ENCODE results near the gene BBIP1. TPM values are rescaled to one million over a fixed set of nuclear protein-coding genes. Genes with fewer than 3 reads are reported as not detected.

The BBIP1 gene
- total and polyA plus RNA-seq, 3 donors from 2014 or later = 41.8 to 202 (median 57.7) TPM

GRCh38 chr10:110857265-110858171 is 61.5 kb downstream of the BBIP1 start:
- TF ChIP-seq POLR2A (IDR thresholded peaks at IDR 0.05) = no peak
- H3K4me1 ChIP-seq = peaks cover 38% of the 10 kb centered on the region
- no peaks in the 10 kb centered on the region for H3K27me3 ChIP-seq
- 39 to 49% methylated on average over 12 of the region's 12 CpGs for WGBS, 2 donors
- intact Hi-C loops (cut with DNase I; ENCODE audit: low total_unique reads) = no loop called here
- DNase-seq = no peak
- H3K36me3 ChIP-seq (ENCODE audit: low read depth, missing control alignments) = no peaks in the 10 kb centered on the region
- no peak overlapping the region for H3K27ac ChIP-seq
- no peak overlapping the region for H3K4me3 ChIP-seq
- H3K9me3 ChIP-seq = no peaks in the 10 kb centered on the region

DNA sequence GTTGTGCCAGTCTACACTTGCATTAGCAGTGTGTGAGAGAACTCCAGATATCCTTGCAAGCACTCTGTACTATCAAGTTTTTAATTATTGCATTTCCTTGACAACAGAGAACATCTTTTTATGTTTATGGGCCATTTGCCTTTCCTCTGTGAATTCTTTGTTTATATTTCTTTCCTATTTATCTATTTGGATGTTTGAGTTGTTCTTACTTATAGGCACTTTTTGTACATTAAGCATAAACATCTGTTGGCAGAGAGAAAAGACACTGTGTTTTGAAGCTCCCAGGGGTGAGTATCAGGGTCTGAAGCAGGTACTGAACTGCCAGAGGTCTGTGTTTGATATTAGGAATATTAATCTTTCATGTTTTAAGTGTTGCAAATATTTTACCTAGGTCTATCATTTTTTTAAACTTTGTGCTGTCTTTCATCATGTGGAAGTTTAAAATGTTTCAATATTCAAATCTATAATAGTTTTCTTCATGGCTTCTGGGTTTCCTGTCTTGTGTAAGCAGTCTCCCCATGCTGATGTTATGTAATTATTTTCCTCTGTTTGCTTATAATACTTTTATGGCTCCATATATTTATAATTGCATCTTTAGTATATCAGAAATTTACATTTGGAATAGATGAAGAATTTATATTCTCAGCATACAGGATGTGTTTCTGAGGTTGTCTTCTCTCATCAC is 64.9 kb downstream of the BBIP1 start:
- Histone ChIP-seq H3K27me3 (no peaks in the 10 kb centered on the region), H3K36me3 (ENCODE audit: low read depth, missing control alignments) (no peaks in the 10 kb centered on the region), H3K4me1 (peaks cover 25% of the 10 kb centered on the region), H3K4me3 (no peak overlapping the region), H3K27ac (no peak overlapping the region), H3K9me3 (no peaks in the 10 kb centered on the region)
- no peak for DNase-seq
- TF ChIP-seq, protein P1, sequence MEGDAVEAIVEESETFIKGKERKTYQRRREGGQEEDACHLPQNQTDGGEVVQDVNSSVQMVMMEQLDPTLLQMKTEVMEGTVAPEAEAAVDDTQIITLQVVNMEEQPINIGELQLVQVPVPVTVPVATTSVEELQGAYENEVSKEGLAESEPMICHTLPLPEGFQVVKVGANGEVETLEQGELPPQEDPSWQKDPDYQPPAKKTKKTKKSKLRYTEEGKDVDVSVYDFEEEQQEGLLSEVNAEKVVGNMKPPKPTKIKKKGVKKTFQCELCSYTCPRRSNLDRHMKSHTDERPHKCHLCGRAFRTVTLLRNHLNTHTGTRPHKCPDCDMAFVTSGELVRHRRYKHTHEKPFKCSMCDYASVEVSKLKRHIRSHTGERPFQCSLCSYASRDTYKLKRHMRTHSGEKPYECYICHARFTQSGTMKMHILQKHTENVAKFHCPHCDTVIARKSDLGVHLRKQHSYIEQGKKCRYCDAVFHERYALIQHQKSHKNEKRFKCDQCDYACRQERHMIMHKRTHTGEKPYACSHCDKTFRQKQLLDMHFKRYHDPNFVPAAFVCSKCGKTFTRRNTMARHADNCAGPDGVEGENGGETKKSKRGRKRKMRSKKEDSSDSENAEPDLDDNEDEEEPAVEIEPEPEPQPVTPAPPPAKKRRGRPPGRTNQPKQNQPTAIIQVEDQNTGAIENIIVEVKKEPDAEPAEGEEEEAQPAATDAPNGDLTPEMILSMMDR (IDR thresholded peaks at IDR 0.05) = no peak
- TF ChIP-seq POLR2A (IDR thresholded peaks at IDR 0.05) = no peak
- intact Hi-C loops (cut with DNase I; ENCODE audit: low total_unique reads) = no loop called here

- peak; percentile 10 for DNase-seq
- no peak for TF ChIP-seq POLR2A (IDR thresholded peaks at IDR 0.05)
- TF ChIP-seq, protein P1 (IDR thresholded peaks at IDR 0.05) = no peak
- H3K4me3 ChIP-seq = no peak overlapping the region
- peaks cover 21% of the 10 kb centered on the region for H3K4me1 ChIP-seq
- intact Hi-C loops (cut with DNase I; ENCODE audit: low total_unique reads) = no loop called here
- no peaks in the 10 kb centered on the region for H3K9me3 ChIP-seq
- no peaks in the 10 kb centered on the region for H3K36me3 ChIP-seq (ENCODE audit: low read depth, missing control alignments)
- WGBS, 2 donors = 63 to 66% methylated on average over 4 of the region's 4 CpGs
- no peak overlapping the region for H3K27ac ChIP-seq
- H3K27me3 ChIP-seq = no peaks in the 10 kb centered on the region
These were observed 66.0 kb downstream of the BBIP1 start for GRCh38 chr10:110852947-110853346.

GRCh38 chr10:110852255-110852896 is 66.6 kb downstream of the BBIP1 start:
- intact Hi-C loops (cut with DNase I; ENCODE audit: low total_unique reads) = no loop called here
- no peak for TF ChIP-seq POLR2A (IDR thresholded peaks at IDR 0.05)
- TF ChIP-seq, protein P1 (IDR thresholded peaks at IDR 0.05) = no peak
- DNase-seq = peak; percentile 17

DNA sequence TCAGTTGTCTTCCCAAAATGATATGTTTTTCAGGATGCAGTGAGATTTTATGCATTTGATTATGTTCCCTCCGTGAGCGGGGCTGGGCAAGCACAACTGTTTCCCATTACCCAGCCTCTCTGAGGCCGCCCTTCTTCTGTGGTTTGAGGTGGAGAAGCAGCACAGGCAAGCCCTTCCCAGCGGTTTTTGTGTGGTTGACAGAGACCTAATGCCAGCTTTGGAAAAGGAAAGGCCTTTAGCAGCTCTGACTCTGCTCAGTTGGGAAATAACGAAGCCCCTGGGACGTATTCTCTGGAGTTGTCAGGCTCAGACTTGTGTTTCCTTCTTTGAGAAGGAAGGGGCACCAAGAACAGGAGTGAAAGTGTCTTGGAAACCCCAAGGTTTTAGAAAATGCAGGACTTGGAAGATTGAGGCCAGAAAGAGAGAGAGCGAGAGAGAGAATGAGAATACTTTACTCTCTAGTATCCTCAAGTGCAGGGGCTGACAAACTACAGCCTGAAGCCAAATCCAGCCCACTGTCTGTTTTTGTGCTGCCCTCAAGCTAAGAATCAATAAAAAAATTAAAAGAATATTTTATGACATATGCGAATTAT is 67.9 kb downstream of the BBIP1 start:
- TF ChIP-seq POLR2A (IDR thresholded peaks at IDR 0.05) = no peak
- TF ChIP-seq, protein P1 (IDR thresholded peaks at IDR 0.05) = no peak
- H3K27ac ChIP-seq = no peak overlapping the region

More at GRCh38 chr10:110852255-110852896, 66.6 kb downstream of the BBIP1 start:
- Histone ChIP-seq H3K4me1 (peaks cover 15% of the 10 kb centered on the region), H3K27me3 (no peaks in the 10 kb centered on the region), H3K9me3 (no peaks in the 10 kb centered on the region), H3K4me3 (no peak overlapping the region), H3K27ac (no peak overlapping the region), H3K36me3 (ENCODE audit: low read depth, missing control alignments) (no peaks in the 10 kb centered on the region)
- 68 to 69% methylated on average over 7 of the region's 7 CpGs for WGBS, 2 donors

More for the DNA sequence above, 67.9 kb downstream of the BBIP1 start:
- 69 to 74% methylated on average over 8 of the region's 8 CpGs for WGBS, 2 donors
- no peaks in the 10 kb centered on the region for H3K9me3 ChIP-seq
- H3K36me3 ChIP-seq (ENCODE audit: low read depth, missing control alignments) = no peaks in the 10 kb centered on the region
- intact Hi-C loops (cut with DNase I; ENCODE audit: low total_unique reads) = no loop called here
- peak; percentile 12 for DNase-seq
- no peak overlapping the region for H3K4me3 ChIP-seq
- peaks cover 17% of the 10 kb centered on the region for H3K4me1 ChIP-seq
- H3K27me3 ChIP-seq = no peaks in the 10 kb centered on the region
